NCI-H524 treated with DMSO at 0.1 percent for 48 hours (cell line): Measurements from ENCODE around the gene BAIAP2L2.
"Not testable (repeated sequence)": the region's sequence is repeated elsewhere in the genome, so short reads cannot be mapped to it uniquely, and the experiment has no call there.

ENCODE experiments used
- DNase-seq: peaks from one replicate; lab custom pipeline; 2025; lab: John Stamatoyannopoulos, UW

Gene BAIAP2L2

DNA sequence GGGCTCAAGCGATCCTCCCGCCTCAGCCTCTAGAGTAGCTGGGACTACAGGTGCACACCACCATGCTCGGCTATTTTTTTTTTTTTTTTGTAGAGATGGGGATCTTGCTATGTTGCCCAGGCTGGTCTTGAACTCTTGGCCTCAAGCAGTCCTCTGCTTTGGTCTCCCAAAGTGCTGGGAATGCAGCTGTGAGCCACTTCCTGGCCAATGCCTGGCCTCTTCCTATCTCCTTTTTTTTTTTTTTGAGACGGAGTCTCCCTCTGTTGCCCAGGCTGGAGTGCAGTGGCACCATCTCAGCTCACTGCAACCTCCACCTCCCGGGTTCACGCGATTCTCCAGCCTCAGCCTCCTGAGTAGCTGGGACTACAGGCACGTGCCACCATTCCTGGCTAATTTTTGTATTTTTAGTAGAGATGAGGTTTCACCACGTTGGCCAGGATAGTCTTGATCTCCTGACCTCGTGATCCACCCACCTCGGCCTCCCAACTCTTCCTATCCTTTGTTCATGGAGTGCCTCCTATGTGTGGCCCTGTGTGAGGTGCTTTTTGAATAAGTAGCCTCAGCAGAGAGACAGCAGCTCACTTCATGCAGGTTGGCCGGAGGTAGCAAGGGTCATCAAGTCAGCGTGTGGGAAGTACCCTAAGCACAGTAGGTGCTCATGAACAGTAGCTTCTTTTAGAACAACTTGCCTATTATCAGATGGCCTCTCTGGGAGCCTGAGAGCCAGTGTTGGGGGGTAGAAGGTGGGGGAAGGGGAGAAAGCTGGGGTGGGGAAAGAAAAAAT, 72.9 kb downstream of the BAIAP2L2 start:
- DNase-seq = not testable (repeated sequence)

DNA sequence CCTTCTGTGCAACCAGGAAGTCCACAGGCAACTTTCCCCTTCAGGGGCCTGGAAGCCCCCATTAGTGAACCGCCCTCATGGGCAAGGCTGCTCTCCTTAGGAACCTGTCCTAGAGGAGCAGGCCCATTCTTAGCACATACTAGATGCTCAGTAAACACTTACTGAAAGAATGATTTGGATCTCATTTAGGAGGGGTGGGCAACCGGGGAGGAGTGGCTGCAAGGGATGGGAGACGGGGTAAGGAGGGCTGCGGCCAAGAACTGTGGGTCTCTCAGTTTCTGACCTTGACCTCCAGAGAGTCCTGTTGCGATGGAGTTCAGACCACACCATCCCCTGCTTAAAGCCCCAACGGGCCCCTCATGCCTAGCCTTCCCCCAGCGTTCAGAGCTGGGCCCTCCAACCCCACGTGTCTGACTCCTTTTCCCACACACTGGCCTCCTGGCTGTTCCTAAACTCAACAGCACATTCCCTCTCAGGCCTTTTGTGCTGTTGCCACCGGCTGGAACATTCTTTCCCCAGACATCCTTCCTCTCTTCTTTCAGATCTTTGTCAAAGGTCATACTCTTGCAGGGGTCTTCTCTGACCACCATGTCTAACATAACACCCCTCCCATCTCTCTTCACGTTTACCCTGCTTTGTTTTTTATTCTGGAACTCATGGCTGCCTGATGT, 74.0 kb downstream of the BAIAP2L2 start:
- no peak for DNase-seq

DNA sequence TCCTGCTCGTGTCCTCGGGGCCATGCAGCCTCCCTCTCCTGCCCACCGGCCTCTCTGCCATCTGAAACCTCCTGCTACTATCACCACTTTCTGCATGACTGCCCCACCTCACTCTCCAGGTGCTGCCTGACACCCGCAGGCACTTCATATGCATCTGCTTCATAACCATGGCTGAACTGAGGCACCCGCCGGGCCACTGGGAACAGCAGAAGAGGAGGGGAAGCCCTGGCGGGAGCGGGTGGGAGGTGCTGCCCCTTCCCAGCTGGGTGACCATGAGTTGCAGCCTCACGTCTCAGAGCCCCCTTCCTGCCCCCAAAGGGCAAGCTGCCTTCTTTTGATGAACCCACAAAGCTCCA, 75.0 kb downstream of the BAIAP2L2 start:
- DNase-seq = no peak
